Panc1 (cell line): Measurements from ENCODE around the gene ALK. TPM values are rescaled to one million over a fixed set of nuclear protein-coding genes. Genes with fewer than 3 reads are reported as not detected.

ENCODE experiments used
- ATAC-seq: fragments of 200-7000 bp; cut with Tn5 transposase; 2 replicates; pipeline ENCODE4 v1.9.1; 2020; ENCODE audit warnings: mild to moderate bottlenecking, moderate library complexity
- BruUV-seq: library from RNA; stranded (reverse); fragments of 400-500 nt; replicated peaks from 2 replicates; lab custom pipeline; 2021; lab: Mats Ljungman, UMichigan
- CTCF ChIA-PET: fragments of 300-600 bp; sonication (Branson Sonifier 250); formaldehyde crosslinking; loops from one replicate; lab custom pipeline; 2022; ENCODE audit warnings: antibody characterized with exemption; lab: Charles Lee
- POLR2A ChIA-PET: fragments of 300-600 bp; sonication (Branson Sonifier 250); formaldehyde crosslinking; loops from one replicate; lab custom pipeline; 2022; ENCODE audit warnings: antibody characterized with exemption; lab: Charles Lee
- DNase-seq: peaks from one replicate; pipeline ENCODE4 v3.0.0-alpha.2; 2010; ENCODE audit warnings: low read depth, low spot score
- H3K27ac ChIP-seq: 2 replicates; pipeline ENCODE4 v1.5.1; 2011; ENCODE audit warnings: mild to moderate bottlenecking, low read length, inconsistent platforms
- H3K27me3 ChIP-seq: fragments of 200-500 bp; sonication (Bioruptor generic); 2 replicates; pipeline ENCODE4 v1.6.0; 2014; ENCODE audit warnings: low read length, inconsistent platforms; ENCODE audit not compliant: control insufficient read depth, insufficient read depth
- H3K36me3 ChIP-seq: fragments of 200-500 bp; sonication (Bioruptor generic); 2 replicates; pipeline ENCODE4 v1.5.1; 2014; ENCODE audit warnings: inconsistent platforms, mild to moderate bottlenecking, low read length, moderate library complexity; ENCODE audit not compliant: control insufficient read depth, insufficient read depth
- H3K4me1 ChIP-seq: 2 replicates; pipeline ENCODE4 v1.5.1; 2011; ENCODE audit warnings: inconsistent platforms, mild to moderate bottlenecking, low read length, moderate library complexity; ENCODE audit not compliant: control insufficient read depth, insufficient read depth
- H3K4me3 ChIP-seq, 2 experiments: 2 replicates each; pipeline ENCODE4 v1.5.1; 2011 to 2012; ENCODE audit warnings: low read depth in 2 of 2, low read length in 2 of 2, mild to moderate bottlenecking in 2 of 2, inconsistent platforms in 1 of 2, moderate library complexity in 1 of 2
- H3K9me3 ChIP-seq: fragments of 200-500 bp; sonication (Bioruptor generic); 2 replicates; pipeline ENCODE4 v1.5.1; 2014; ENCODE audit warnings: low read depth, mild to moderate bottlenecking, inconsistent platforms, low read length, moderate library complexity; ENCODE audit not compliant: control insufficient read depth, insufficient read depth
- CTCF ChIP-seq: fragments of 450-650 bp; IDR thresholded peaks from 2 replicates; pipeline ENCODE4 v1.5.1; 2017; ENCODE audit warnings: mild to moderate bottlenecking
- POLR2AphosphoS5 ChIP-seq: IDR thresholded peaks from 2 replicates; pipeline ENCODE4 v1.6.1; 2012; ENCODE audit warnings: mild to moderate bottlenecking, low read depth, low read length, moderate library complexity
- REST ChIP-seq, 2 experiments: IDR thresholded peaks; 2 replicates each; pipeline ENCODE4 v1.6.1; 2011 to 2012; ENCODE audit warnings: low read depth in 2 of 2, control low read depth in 1 of 2, low read length in 1 of 2, mild to moderate bottlenecking in 1 of 2, moderate library complexity in 1 of 2; ENCODE audit not compliant: insufficient read depth in 1 of 2
- SIN3A ChIP-seq: IDR thresholded peaks from 2 replicates; pipeline ENCODE4 v1.6.1; 2012; ENCODE audit warnings: low read depth, mild to moderate bottlenecking, low read length, moderate library complexity, borderline replicate concordance; ENCODE audit not compliant: insufficient read depth
- TCF7L2 ChIP-seq: IDR thresholded peaks from 2 replicates; pipeline ENCODE4 v1.6.1; 2011; ENCODE audit warnings: mild to moderate bottlenecking, low read depth, low read length, inconsistent platforms
- in situ Hi-C: cut with HindIII; loops from 2 replicates; pipeline ENCODE4 v1.10.0; 2016; ENCODE audit warnings: low sequenced_read_pairs, low pct_unique_long_range_greater_than_20kb
- intact Hi-C: fragments of 100-400 bp; cut with micrococcal nuclease; formaldehyde crosslinking; loops from one replicate; pipeline ENCODE4 v1.10.0; 2022; ENCODE audit not compliant: unreplicated experiment
- total RNA-seq: library from RNA; stranded (reverse); gene quantifications from one replicate; pipeline ENCODE4 v1.2.1, GENCODE V29; 2021; ENCODE audit not compliant: unreplicated experiment

The ALK gene
- total RNA-seq, 1 experiment from 2014 or later = not detected

GRCh38 chr2:29628862-29629261, 292.5 kb downstream of the ALK start:
- Histone ChIP-seq H3K27me3 (peaks cover 13% of the 10 kb centered on the region), H3K27ac (no peak overlapping the region), H3K4me1 (no peaks in the 10 kb centered on the region), H3K36me3 (no peaks in the 10 kb centered on the region), H3K9me3 (no peaks in the 10 kb centered on the region), H3K4me3 (no peak overlapping the region)
- POLR2A ChIA-PET = no interaction called here
- ATAC-seq = no peak
- no peak for TF ChIP-seq TCF7L2
- TF ChIP-seq REST (IDR thresholded peaks at IDR 0.05; ENCODE audit: insufficient read depth in 1 of 2, low read depth in 2 of 2, low read length in 1 of 2) = no peak
- no peak for TF ChIP-seq POLR2AphosphoS5
- TF ChIP-seq SIN3A = no peak
- TF ChIP-seq CTCF = no peak
- no TSS peak for BruUV-seq
- CTCF ChIA-PET = no interaction called here
- no peak for DNase-seq
- in situ Hi-C loops (no loop called here), intact Hi-C loops (no loop called here)

- Histone ChIP-seq H3K9me3 (no peaks in the 10 kb centered on the region), H3K4me1 (no peaks in the 10 kb centered on the region), H3K36me3 (no peaks in the 10 kb centered on the region), H3K27me3 (peaks cover 16% of the 10 kb centered on the region), H3K4me3 (no peak overlapping the region), H3K27ac (no peak overlapping the region)
- intact Hi-C loops (no loop called here), in situ Hi-C loops (no loop called here)
- POLR2A ChIA-PET = no interaction called here
- DNase-seq (no peak), ATAC-seq (no peak)
- TF ChIP-seq SIN3A = no peak
- no peak for TF ChIP-seq CTCF
- TF ChIP-seq TCF7L2 = no peak
- no peak for TF ChIP-seq POLR2AphosphoS5
- TF ChIP-seq REST (IDR thresholded peaks at IDR 0.05; ENCODE audit: insufficient read depth in 1 of 2, low read depth in 2 of 2, low read length in 1 of 2) = no peak
- BruUV-seq = no TSS peak
- CTCF ChIA-PET = no interaction called here
These were observed 293.2 kb downstream of the ALK start for GRCh38 chr2:29628108-29628745.
